AG04450 (cell line): ENCODE data around the gene C2CD4D. TPM values are rescaled to one million over a fixed set of nuclear protein-coding genes. Genes with fewer than 3 reads are reported as not detected.

ENCODE experiments used
- CTCF ChIA-PET: fragments of 300-600, 350-600 bp; formaldehyde crosslinking; extraction: SDS; loops from one replicate; lab custom pipeline; 2022; ENCODE audit warnings: antibody characterized with exemption, inconsistent platforms; lab: Charles Lee
- POLR2A ChIA-PET: fragments of 350-600 bp; formaldehyde crosslinking; extraction: SDS; loops from one replicate; lab custom pipeline; 2021; ENCODE audit warnings: antibody characterized with exemption, inconsistent platforms; lab: Yijun Ruan, JAX
- DNase-seq: peaks from one replicate; pipeline ENCODE4 v3.0.0-alpha.2; 2011; ENCODE audit warnings: low read depth, low spot score
- H3K27ac ChIP-seq: one replicate; pipeline ENCODE4 v1.5.1; 2012; ENCODE audit warnings: low read depth, low read length, control low read depth
- H3K27me3 ChIP-seq: one replicate; pipeline ENCODE4 v1.6.0; 2012; ENCODE audit warnings: low read length; ENCODE audit not compliant: control insufficient read depth, insufficient read depth
- H3K4me3 ChIP-seq: 2 replicates; pipeline ENCODE4 v1.5.1; 2011; ENCODE audit warnings: mild to moderate bottlenecking, low read depth, low read length, control low read depth
- H3K9me3 ChIP-seq: 2 replicates; pipeline ENCODE4 v1.5.1; 2012; ENCODE audit warnings: low read length; ENCODE audit not compliant: control insufficient read depth, insufficient read depth
- CTCF ChIP-seq: IDR thresholded peaks from 2 replicates; pipeline ENCODE4 v1.5.1; 2011; ENCODE audit warnings: low read depth, low read length, control low read depth, inconsistent platforms
- polyA plus RNA-seq: library from polyadenylated mRNA; depleted of rRNA; stranded (reverse); fragments of >200 nt; gene quantifications from 2 replicates; pipeline ENCODE4 v1.2.3, GENCODE V29; 2011

Gene C2CD4D
- polyA plus RNA-seq, 1 experiment, result not detected

GRCh38 chr1:151825751-151826660 lies 13.6 kb downstream of the C2CD4D start:
- POLR2A ChIA-PET, result no interaction called here
- DNase-seq, result no peak
- TF ChIP-seq CTCF, result no peak
- no peak overlapping the region for H3K27ac ChIP-seq
- CTCF ChIA-PET, result no interaction called here
- H3K27me3 ChIP-seq, result peaks cover 55% of the 10 kb centered on the region
- H3K4me3 ChIP-seq, result no peak overlapping the region
- no peaks in the 10 kb centered on the region; the same call in 1 of the 2 replicates for H3K9me3 ChIP-seq

GRCh38 chr1:151825204-151825603 lies 14.4 kb downstream of the C2CD4D start:
- ChIA-PET POLR2A (no interaction called here), CTCF (no interaction called here)
- no peak for TF ChIP-seq CTCF
- Histone ChIP-seq H3K27ac (no peak overlapping the region), H3K9me3 (no peaks in the 10 kb centered on the region; the same call in 1 of the 2 replicates), H3K4me3 (no peak overlapping the region), H3K27me3 (peaks cover 55% of the 10 kb centered on the region)
- DNase-seq, result no peak

GRCh38 chr1:151823175-151823574 lies 16.4 kb downstream of the C2CD4D start:
- H3K27me3 ChIP-seq, result peaks cover 50% of the 10 kb centered on the region
- TF ChIP-seq CTCF, result no peak
- no peaks in the 10 kb centered on the region; the same call in 1 of the 2 replicates for H3K9me3 ChIP-seq
- DNase-seq, result no peak
- no peak overlapping the region for H3K4me3 ChIP-seq
- ChIA-PET POLR2A (no interaction called here), CTCF (interaction anchor here (0.5 kb wide), 1 partner anchor 283 kb away, joined by 3 read pairs; the partner anchor contains the start of gene TUFT1)
- H3K27ac ChIP-seq, result no peak overlapping the region

- Histone ChIP-seq H3K27ac (no peak overlapping the region), H3K9me3 (no peaks in the 10 kb centered on the region; the same call in 1 of the 2 replicates), H3K4me3 (no peak overlapping the region), H3K27me3 (peaks cover 47% of the 10 kb centered on the region)
- TF ChIP-seq CTCF, result no peak
- CTCF ChIA-PET, result interaction anchor here (0.5 to 1.2 kb wide), 2 partner anchors 14 to 282 kb away, joined by 3 read pairs; partner anchors contain the start of gene TUFT1
- POLR2A ChIA-PET, result no interaction called here
- no peak for DNase-seq
Observed at GRCh38 chr1:151822404-151822803, 17.2 kb downstream of the C2CD4D start.

GRCh38 chr1:151820940-151821339 lies 18.7 kb downstream of the C2CD4D start:
- H3K4me3 ChIP-seq, result no peak overlapping the region
- no peak for TF ChIP-seq CTCF
- no peak for DNase-seq
- CTCF ChIA-PET, result interaction anchor here (1.2 kb wide), 1 partner anchor 15 kb away, joined by 3 read pairs; no protein-coding TSS in a partner anchor
- H3K9me3 ChIP-seq, result no peaks in the 10 kb centered on the region; the same call in 1 of the 2 replicates
- H3K27me3 ChIP-seq, result peaks cover 51% of the 10 kb centered on the region
- no peak overlapping the region for H3K27ac ChIP-seq
- POLR2A ChIA-PET, result no interaction called here
